ENCODE measurements around the gene KCNK13. TPM values are rescaled to one million over a fixed set of nuclear protein-coding genes. Genes with fewer than 3 reads are reported as not detected.

The KCNK13 gene
- under 0.01 TPM in 1 of 2 replicates, not detected in the other for total RNA-seq

GRCh38 chr14:90061685-90062126, at the start of gene KCNK13:
Gene KCNK13 (plus strand): TSS chr14:90061994. CDS start chr14:90062206, 212 bp downstream.

Small RNA genes within 50 kb of the gene (small RNA-seq; reads per million reads assigned to genes)
- gene RF00019 (ENCODE audit: low replicate concordance): not detected

Other genes with a start within 250 kb of the KCNK13 start
- gene EFCAB11, start 107.3 kb upstream of the KCNK13 start, total RNA-seq: 3.1 and 4.6 TPM in 2 replicates
- gene TDP1, start 106.1 kb upstream of the KCNK13 start, total RNA-seq: 8.1 and 45.7 TPM in 2 replicates
- gene PSMC1, start 194.6 kb downstream of the KCNK13 start, total RNA-seq: 126 and 179 TPM in 2 replicates